ENCODE results near the gene PLXNA4.
A peak's percentile ranks its signal among the peaks of the same experiment; 100 is the strongest.

- TF ChIP-seq, protein P1, sequence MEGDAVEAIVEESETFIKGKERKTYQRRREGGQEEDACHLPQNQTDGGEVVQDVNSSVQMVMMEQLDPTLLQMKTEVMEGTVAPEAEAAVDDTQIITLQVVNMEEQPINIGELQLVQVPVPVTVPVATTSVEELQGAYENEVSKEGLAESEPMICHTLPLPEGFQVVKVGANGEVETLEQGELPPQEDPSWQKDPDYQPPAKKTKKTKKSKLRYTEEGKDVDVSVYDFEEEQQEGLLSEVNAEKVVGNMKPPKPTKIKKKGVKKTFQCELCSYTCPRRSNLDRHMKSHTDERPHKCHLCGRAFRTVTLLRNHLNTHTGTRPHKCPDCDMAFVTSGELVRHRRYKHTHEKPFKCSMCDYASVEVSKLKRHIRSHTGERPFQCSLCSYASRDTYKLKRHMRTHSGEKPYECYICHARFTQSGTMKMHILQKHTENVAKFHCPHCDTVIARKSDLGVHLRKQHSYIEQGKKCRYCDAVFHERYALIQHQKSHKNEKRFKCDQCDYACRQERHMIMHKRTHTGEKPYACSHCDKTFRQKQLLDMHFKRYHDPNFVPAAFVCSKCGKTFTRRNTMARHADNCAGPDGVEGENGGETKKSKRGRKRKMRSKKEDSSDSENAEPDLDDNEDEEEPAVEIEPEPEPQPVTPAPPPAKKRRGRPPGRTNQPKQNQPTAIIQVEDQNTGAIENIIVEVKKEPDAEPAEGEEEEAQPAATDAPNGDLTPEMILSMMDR (IDR thresholded peaks at IDR 0.05), result peak in 1 of 4 experiments; percentile 7
- TF ChIP-seq POLR2A (IDR thresholded peaks at IDR 0.05), result no peak
These were observed 196.2 kb downstream of the PLXNA4 start for GRCh38 chr7:132380059-132380458.

Data from gastroesophageal sphincter (tissue), 3 donors.